ENCODE results near the gene DGKA.

DGKA gene

GRCh38 chr12:55991110-55991509 lies 60.1 kb downstream of the DGKA start:
- H3K27me3 Mint-ChIP-seq (ENCODE audit: low read depth, poor library complexity) = no peaks in the 10 kb centered on the region
- H3K4me1 Mint-ChIP-seq = peaks cover under 1% of the 10 kb centered on the region
- no peak overlapping the region for H3K27ac Mint-ChIP-seq
- no peak overlapping the region for H3K4me3 Mint-ChIP-seq
- no peak for DNase-seq
- TF ChIP-seq CTCF (IDR thresholded peaks at IDR 0.05) = no peak
- H3K36me3 Mint-ChIP-seq (ENCODE audit: low read depth) = peaks cover 70% of the 10 kb centered on the region
- no peaks in the 10 kb centered on the region for H3K9me3 Mint-ChIP-seq

DNA sequence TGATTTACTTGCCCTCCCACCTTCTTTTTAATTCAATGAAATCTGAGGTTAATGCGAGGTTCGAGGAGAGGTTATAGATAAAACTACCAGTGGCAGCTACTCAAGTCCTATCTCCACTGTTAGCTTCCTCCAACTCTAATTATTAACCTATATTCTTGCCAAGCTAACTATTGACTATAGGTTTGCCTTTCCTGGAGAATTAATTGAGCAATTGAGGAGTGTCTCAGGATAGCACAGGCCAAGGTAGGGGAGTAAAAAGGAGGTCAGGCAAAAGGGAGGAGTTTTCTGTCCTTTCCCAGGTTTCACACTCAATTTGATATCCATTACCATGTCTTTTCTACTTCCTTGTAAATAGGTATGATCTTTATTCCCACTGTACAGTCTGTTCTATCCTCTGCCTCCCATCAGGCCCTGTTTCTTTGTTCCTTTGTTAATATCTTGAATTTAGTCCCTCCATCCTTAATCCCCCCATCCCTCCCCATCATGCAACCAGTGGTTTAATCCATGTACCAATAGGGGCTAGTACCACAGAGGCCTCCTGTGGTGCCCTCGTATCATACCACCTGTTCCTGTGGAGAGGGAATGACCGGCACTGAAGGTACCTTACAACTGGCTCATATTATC lies 62.4 kb downstream of the DGKA start:
- no peaks in the 10 kb centered on the region for H3K27me3 Mint-ChIP-seq (ENCODE audit: low read depth, poor library complexity)
- no peaks in the 10 kb centered on the region for H3K9me3 Mint-ChIP-seq
- H3K4me3 Mint-ChIP-seq = no peak overlapping the region
- TF ChIP-seq CTCF (IDR thresholded peaks at IDR 0.05) = no peak
- H3K4me1 Mint-ChIP-seq = peaks cover 15% of the 10 kb centered on the region
- H3K27ac Mint-ChIP-seq = peak overlapping the region; percentile 15
- DNase-seq = no peak
- peaks cover 53% of the 10 kb centered on the region for H3K36me3 Mint-ChIP-seq (ENCODE audit: low read depth)

- no peak overlapping the region for H3K4me3 Mint-ChIP-seq
- no peak for TF ChIP-seq CTCF (IDR thresholded peaks at IDR 0.05)
These were observed 64.4 kb downstream of the DGKA start for GRCh38 chr12:55995366-55995765.

GRCh38 chr12:55996201-55996714 lies 65.3 kb downstream of the DGKA start:
- peak; percentile 61 for DNase-seq
- Mint-ChIP-seq H3K36me3 (ENCODE audit: low read depth) (peaks cover 37% of the 10 kb centered on the region), H3K27ac (peak overlapping the region; percentile 86), H3K27me3 (ENCODE audit: low read depth, poor library complexity) (no peaks in the 10 kb centered on the region), H3K9me3 (no peaks in the 10 kb centered on the region), H3K4me1 (peaks cover 26% of the 10 kb centered on the region), H3K4me3 (peak overlapping the region; percentile 97)
- peak; percentile 74 for TF ChIP-seq CTCF (IDR thresholded peaks at IDR 0.05)

More at GRCh38 chr12:55995366-55995765, 64.4 kb downstream of the DGKA start:
- Mint-ChIP-seq H3K36me3 (ENCODE audit: low read depth) (peaks cover 45% of the 10 kb centered on the region), H3K9me3 (no peaks in the 10 kb centered on the region), H3K4me1 (peaks cover 26% of the 10 kb centered on the region), H3K27me3 (ENCODE audit: low read depth, poor library complexity) (no peaks in the 10 kb centered on the region), H3K27ac (peak overlapping the region; percentile 61)
- no peak for DNase-seq

GRCh38 chr12:55996715-55997534 lies 66.0 kb downstream of the DGKA start, which contains the start of gene SUOX:
SUOX (plus strand) TSS chr12:55997276; CDS start chr12:56002222, 4,946 bp downstream.
- Mint-ChIP-seq H3K36me3 (ENCODE audit: low read depth) (peaks cover 37% of the 10 kb centered on the region), H3K4me3 (peak within 1 kb of the TSS; percentile 97), H3K9me3 (no peaks in the 10 kb centered on the region), H3K27me3 (ENCODE audit: low read depth, poor library complexity) (no peaks in the 10 kb centered on the region), H3K27ac (peak within 1 kb of the TSS; percentile 93), H3K4me1 (peaks cover 26% of the 10 kb centered on the region)
- no peak for TF ChIP-seq CTCF (IDR thresholded peaks at IDR 0.05)
- DNase-seq = peak; percentile 92
